SK-N-DZ (cell line): ENCODE data around the gene CDH13.

Experiments used
- DNase-seq: peaks from one replicate; pipeline ENCODE4 v3.0.0-alpha.2; 2015; ENCODE audit warnings: low spot score

The CDH13 gene

DNA sequence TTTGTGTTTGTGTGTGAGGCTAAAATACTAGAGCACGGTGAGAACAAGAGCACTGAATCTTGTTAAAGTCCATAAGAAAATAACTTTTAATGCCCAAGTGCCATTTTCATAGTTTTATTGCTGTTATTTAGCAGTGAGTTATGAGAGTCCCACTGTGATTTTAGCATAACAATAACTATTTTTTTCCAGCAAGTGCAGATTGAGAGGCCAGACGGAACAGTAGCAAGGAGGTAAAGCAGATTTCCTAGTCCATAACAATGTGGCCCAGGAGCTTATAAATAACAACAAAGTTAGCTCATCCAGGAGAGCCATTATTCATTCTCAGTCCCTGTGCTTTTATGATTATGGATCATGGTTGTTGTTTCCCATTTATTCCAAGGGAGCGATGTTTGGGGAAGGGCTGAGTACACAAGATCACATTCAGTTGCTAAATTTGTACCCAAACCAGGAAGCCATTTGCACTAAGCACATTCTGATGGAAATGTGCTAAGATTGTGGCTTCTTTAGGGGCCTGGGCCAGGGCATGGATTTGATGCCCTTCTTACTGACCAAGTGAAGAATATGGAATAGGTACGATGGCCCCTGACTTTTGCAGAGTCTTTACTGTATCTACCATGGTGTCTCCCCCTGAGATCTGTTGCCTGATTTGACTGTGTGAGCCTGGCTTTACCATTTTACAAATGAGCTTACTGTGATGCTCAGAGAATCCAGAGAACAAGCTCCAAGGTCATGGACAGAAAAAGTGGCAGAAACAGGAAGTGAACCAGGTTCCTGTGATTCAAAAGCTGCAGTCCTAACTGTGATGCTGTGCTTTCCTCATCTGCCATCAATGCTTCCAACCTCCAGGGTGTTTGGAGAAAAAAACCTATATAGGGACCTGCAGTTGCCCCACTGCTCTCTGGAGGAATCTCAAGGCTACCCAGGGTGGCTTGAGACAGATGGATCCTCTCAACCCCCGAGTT lies 976.3 kb downstream of the CDH13 start:
- no peak for DNase-seq

DNA sequence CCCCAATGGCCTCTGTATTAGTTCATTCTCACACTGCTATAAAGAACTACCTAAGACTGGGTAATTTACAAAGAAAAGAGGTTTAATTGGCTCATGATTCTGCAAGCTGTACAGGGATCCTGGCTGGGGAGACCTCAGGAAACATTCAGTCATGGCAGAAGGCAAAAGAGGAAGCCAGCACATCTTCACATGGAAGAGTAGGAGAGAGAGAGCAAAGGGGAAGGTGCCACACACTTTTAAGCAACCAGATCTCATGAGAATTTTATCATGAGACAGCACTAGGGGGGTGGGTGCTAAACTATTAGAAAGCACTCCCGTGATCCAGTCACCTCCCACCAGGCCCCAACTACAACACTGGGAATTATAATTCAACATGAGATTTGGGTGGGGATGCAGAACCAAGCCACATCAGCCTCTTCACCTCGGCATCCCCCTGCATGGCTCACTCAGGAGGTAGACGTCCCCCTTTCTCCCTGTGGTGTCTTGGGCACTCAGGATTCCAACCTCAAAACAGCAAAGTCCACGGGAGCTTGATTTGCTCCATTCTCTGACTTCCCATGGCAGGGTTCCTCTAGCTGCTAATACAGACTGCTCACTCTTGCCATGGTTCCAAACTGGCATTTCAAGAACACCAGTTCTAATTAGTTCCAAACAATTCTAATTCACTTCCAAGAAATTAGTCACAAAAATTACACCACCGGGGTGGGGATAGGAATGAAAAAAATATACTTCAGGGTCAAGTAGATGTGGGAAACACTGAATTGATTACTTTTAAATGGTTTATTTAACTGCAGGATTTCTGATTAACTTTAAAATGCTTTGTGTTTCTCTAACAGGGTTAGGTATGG lies 977.2 kb downstream of the CDH13 start:
- DNase-seq: no peak

DNA sequence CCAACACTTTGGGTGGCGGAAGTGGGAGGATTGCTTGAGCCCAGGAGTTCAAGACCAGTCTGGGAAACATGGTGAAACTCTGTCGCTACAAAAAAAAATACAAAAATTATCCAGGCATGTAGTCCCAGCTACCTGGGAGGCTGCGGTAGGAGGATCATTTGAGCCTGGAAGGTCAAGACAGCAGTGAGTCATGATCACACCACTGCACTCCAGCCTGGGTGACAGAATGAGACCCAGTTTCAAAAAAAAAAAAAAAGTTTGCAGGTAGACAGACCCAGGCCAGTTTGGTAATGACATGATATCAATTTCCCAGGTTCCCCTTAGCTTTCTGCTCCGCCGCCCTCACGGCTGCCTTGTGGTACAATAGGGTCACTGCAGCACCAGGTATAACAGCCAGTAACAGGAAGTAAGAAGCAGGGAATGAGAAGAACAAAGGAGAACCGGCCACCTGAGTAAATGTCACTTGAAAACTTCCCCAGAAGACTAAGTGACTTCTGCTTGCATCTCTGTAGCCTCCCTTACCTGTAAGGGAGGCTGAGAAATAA lies 979.8 kb downstream of the CDH13 start:
- DNase-seq: no peak

DNA sequence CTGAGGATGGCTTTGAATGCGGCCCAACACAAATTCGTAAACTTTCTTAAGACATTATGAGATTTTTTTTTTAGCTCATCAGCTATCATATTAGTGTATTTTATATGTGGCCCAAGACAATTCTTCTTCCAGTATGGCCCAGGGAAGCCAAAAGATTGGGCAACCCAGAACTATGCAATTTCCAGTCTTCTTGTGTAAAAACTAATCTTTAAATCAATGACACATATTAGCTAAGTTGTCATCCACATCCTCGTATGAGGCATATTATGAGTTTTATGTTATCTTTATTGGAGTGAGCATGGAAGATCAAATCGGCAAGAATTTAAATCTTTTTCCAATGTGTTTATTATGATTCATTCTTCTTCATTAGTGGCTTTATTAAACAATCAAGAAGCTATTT lies 982.4 kb downstream of the CDH13 start:
- DNase-seq: no peak

DNA sequence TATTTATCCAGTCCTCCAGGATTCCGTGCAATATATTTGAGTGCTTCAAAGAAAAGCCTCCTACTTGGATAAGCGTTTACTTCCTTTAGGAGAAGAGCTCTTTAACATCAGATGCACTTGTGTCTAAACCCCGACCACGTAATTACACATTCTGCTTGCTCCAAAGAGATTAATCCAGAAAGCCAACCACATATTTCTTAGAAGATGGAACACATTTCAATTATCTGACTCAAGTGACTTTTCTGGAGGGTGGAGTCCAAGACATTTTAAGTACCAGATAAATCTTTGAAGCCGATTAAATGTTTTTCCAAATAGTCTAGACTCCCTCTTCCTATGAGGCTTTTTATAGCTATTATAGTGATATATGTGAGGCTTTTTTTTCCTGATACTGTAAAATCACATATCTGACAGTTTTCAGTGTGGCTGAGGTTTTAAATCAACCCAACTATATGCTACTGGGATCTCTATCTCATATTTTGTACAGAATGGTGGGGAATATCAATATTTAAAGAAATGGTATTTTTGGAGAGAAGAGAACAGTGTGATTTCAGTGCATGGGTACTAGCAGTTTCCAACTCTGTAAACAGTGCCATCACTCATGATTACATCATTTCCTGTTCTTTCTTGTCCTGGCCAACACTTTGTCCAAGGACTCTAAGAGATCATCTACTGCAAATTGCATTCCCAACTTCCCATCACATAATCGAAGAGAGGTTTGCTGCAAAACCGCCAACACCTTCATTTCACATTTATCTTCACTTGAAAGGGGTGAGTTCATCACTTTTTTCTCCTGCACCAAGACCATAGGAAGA lies 988.6 kb downstream of the CDH13 start:
- no peak for DNase-seq

DNA sequence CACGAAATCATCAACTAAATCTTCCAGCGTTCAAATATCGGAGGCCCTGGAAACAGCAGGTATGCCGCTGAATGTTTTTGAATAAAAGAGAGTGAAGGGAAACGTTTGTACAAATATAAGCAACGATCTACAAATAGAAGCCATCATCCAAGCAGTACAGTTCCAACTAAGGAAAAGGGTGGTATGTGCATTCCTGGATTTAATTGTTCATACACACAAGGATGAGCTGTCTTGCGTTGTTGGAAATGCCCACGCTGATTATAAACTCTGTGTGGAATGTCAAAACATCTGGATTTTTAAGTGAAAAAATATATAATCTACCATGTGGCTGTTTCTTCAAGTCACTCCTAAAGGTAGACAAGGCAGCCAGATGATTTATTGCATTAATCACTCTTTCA lies 989.2 kb downstream of the CDH13 start:
- DNase-seq: no peak

DNA sequence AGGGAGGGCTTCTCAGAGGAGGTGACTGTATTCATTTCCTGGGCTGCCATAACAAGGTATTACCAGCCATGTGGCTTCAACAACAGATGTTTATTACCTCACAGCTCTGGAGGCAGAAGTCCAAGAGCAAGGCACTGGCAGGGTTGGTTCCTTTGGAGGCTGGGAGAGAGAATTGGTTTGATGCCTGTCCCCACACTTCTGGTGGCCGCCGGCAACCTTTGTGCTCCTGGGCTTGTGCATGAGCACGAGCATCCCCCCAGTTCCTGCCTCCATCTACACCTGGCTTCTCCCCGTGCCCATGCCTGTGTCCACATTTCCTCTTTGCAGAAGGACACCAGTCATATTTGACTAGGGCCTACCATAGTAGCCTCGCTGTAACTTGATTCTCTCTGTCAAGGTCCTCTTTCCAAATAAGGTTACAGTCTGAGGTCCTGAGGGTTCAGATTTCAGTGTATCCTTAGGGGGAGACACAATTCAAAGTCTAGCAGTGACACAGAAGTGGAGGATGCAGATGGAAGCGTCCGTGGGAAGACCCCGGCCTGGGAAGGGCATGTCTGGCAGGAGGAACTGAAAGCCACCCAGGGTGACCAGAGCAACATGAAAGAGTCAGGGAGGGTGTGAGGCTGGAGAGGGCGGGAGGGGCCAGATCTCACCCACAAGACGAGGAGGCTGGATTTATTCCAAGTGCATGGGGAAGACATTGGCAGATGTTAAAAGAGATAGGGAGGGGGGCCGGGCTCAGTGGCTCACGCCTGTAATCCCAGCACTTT lies 992.8 kb downstream of the CDH13 start:
- DNase-seq: no peak

DNA sequence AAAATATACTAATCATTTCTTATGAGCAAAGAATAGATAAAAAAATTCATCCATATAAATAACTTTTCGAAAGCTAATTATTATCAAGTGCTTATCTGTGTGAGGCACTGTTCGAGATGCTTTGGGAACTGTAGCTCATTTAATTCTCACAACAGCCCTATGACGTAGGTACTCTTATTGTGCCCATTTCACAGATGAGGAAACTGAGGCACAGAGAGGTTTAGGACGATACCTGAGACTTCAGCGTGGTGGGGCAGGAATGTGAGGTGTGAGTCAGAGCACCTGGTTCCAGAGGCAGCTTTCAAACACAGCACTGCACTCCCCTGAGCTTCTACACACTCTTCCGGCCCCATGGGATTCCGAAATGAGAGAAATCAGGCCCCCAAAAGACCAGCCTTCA lies 995.2 kb downstream of the CDH13 start:
- DNase-seq: no peak

DNA sequence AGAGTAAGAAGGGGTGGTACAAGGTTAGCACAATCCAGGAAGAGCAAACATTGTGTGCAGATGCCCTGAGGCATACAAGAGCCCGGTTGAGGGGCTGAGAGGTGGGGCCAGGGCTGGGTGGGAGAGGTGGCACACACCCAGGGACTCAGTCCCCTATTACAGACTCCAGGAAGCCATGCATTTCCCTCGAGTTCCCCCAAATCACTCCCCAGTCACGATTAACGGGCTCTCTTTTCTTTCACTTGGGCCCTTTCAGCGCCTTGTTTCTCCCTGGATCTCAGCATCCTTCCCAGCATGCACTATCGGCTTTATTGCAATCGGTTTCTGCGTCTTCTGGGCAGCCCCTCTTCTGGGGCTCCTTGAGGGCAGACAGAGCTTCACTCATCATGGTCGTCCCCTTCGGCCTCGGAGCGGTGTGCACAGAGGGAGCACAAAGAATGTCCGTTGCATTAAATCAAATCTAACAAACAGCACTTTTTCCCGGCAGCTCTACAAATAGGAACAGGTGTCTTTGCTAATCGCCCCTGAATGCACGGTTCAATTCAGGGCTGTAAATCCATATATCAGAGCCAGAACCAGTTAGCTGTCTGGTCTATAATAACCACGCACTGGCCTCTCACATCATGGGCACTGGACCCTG lies 996.4 kb downstream of the CDH13 start:
- DNase-seq: no peak

DNA sequence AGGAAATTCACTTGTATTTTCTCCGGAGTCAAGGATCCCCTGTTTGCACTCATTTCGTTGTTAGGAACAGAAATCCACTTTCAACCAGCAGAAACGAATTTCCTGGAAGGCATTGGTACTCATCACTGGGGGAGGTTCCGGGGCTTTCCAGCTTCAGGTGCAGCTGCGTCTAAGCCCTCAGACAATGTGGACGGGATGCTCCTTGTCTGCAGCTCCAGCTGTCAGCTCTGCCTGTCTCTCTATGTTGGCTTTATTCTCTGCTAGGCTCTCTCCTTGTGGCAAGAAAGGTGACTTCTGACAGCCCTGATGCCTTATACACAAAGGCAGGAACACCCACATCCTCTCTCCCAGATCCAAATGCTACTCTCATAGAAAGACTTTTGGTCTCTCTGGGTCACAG lies 997.1 kb downstream of the CDH13 start:
- DNase-seq: no peak

DNA sequence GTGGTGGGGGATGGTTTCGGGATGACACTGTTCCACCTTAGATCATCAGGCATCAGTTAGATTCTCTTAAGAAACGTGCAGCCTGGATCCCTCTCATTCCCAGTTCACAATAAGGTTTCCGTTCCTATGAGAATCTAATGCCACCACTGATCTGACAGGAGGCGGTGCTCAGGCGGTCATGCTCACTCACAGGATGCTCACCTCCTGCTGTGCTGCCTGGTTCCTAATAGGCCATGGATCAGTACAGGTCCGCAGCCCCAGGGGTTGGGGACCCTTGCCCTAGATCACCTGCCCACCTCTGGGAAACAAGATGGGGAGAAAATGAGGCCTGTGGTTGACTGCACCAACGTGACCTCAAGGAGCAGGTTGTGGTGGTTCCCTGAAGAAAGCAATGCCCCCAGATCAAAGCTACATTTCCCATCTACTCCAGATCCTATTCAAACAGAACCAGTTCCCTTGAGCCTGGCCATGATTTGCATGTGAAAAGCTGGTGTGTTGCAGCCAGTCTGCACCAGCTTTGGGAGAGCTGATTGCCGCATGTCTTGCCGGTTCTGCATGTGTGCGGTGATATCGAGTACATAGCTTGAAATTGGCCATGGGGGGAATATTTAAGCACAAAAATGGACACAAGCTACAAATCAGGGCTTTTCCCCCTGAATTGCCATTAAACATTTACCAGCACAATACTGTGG lies 997.8 kb downstream of the CDH13 start:
- DNase-seq: no peak

DNA sequence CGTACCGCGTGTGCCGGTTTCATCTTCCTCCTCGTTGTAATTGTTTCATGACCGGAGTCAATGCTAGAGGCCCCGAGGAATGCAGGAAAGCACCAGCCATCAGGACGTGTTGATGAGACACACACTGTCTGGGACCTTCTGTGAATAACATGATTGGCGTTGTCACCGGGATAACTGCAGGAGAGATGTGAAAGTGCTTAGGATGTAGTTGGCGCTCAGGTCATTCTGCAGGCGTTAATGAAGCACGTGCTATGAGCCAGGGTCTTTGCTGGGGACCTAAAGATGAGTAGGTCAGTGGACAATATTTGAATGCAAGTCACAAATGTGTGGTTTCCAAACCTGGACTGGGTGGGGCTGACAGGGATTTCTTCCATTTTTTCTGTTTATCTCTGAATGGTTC lies 999.4 kb downstream of the CDH13 start:
- DNase-seq: no peak

DNA sequence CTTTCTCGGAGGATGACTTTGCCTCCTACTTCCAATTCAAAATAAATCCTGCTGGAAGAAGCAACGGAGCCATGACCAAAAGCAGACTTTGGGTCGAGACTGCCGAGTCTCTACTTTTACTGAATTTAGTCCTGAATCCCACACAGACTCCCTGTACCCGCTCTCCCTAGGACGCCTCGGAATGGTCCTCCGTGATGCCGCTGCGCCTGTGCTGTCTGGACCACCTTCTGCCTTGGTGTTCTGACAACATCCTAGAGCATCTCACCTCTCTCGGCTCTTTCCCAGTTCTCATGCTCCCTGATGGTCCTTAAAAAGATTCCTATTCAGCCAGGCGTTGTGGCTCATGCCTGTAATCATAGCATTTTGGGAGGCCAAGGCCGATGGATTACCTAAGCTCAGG lies 999.9 kb downstream of the CDH13 start:
- no peak for DNase-seq

DNA sequence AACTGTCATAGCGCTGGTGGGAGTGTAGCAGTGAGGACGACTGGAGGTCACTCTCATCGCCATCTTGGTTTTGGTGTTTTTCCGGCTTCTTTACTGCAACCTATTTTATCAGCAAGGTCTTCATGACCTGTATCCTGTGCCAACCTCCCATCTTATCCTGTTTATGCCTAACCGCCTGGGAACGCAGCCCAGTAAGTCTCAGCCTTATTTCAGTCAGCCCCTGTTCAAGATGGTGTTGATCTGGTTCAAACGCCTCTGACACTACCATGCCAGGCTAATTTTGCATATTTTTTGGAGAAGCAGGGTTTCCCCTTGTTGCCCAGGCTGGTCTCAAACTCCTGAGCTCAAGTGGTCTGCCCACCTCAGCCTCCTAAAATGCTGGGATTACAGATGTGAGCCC lies 1001.2 kb downstream of the CDH13 start:
- DNase-seq: no peak

DNA sequence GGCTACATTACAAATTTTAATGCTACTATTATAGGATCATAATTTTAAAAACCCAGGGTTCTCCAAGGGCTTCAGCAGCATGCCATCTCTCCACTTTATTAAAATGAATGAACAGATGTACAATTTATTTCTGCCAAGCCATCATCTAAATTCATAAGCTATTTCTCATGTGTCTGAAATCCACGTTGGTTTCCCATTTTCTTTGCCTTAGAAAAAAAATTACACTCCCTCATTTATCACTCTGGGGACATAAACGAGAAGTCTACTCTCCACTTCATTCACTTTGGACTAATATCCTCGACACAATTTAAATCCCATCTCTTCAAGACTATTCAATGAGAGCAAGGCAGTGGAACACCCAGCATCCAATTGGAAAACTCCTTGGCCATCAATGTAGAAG lies 1002.7 kb downstream of the CDH13 start:
- DNase-seq: no peak

DNA sequence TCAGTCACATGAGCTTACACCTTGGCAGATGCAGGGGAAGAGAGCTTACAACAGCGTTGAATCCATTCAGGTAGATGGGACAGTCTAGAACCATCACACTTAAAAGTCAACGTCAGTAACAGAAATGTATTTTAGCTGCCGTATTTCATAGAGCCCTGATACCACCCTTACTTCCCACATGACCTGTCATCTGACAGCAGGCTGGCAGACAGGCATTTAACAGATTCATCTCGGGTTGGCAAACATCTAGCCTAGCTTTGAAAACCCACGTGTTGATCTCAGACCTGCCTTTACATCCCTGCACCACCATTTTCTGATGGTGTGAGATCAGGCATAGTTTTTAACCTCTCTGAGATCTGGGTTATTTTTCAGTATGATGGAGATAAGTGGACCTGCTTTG lies 1003.1 kb downstream of the CDH13 start:
- no peak for DNase-seq

DNA sequence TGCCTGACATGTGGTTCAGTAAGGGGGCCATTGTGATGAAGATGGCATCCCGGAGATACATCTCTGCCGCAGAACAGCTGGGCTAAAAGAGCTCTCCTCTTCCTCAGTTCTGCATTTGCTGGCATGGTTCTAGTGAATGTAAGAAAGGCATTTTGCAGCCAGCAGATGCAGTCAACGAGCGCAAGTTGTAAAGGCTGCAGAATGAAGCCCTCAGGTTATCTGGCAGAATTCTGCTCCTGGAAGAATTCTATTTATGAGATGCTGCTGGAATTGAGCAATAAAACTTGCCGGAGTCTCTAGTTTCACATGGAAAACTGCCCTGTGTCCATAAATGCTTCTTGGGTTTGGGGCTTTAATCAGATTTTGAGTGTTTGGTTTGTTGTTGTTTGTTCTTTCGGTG lies 1004.2 kb downstream of the CDH13 start:
- DNase-seq: no peak

DNA sequence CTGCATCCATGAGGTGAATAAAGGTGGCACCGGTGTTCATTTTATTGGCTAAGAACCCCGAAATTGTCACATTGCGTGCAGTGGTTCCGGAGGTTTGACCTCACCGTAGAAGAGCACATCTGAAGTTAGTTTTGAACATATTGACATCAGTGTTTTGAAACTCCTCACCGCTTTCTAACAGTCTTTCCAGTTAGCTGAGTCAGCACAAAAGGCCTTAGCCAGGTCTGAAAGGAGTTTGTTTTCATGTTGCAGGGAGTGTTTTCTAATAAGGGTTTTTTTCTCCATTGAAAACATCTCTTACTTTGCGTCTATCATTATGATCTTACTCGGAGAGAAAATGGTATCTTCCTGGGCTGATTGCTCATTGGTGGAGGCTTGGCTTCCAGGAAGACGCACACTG lies 1006.5 kb downstream of the CDH13 start:
- no peak for DNase-seq

DNA sequence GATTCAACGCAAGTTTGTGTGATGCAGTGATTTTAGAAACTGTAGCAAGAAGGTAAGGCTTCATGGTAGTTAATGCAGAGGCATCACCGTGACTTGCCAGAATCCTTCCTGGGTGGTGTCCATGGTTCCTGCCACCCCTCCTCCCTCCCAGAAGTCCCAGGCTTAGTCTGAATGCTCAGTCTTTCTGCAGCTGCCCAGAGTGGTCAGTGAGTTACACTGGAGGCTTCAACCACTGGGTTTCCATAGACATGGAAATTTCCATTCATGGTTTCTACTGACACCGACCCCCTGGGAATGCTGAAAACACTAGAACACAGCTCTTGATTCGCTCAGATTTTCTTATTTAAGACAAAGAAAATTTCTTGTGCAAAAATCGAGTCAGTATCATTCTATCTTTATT lies 1021.6 kb downstream of the CDH13 start:
- DNase-seq: no peak

DNA sequence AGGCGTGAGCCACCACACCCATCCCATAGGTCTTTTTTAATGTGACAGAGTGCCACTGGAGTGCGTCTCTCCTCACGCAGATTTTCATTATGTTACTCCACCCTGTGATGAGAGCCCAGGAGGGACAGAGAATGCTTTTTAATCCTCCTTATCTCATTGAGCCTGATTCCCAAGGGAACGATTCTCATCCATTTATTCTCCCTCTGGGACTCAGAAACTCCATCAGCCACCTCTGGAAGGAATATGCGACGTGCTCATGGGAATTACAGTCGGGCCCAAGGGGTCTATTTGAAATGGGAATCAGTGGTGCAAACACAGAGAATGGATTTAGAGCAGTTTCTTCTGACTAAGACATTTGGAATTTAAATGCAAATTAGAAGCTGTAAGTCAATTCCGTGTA lies 1025.1 kb downstream of the CDH13 start:
- no peak for DNase-seq
